ENCODE measurements around the gene PBX2. TPM values are rescaled to one million over a fixed set of nuclear protein-coding genes. Genes with fewer than 3 reads are reported as not detected.

Gene PBX2
- total and polyA plus RNA-seq, 4 donors: 1.5 to 52.5 (median 18.7) TPM

DNA sequence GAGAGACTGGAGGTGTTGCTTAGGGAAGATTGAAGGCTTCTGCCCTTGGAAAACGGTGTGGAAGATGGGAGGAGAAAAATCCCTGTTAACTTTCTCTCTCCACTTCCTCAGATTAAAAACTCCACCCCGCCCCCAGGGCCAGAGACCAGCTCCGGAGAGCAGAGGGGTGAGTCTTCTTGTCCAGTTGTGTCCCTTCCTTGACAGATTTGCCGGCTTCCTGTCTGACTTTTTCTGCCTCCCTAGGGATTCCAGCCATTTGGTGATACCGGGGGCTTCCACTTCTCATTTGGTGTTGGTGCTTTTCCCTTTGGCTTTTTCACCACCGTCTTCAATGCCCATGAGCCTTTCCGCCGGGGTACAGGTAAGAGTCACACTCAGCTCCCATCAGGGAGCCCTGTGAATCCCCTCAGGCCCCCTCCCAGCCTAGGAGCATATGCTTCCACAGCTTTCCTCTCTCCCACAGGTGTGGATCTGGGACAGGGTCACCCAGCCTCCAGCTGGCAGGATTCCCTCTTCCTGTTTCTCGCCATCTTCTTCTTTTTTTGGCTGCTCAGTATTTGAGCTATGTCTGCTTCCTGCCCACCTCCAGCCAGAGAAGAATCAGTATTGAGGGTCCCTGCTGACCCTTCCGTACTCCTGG is 10.1 kb downstream of the PBX2 start:
- no peak overlapping the region for H3K27ac ChIP-seq (ENCODE audit: low read depth in 1 of 2, low read length in 2 of 2)
- WGBS: 83% methylated on average over 10 of the region's 10 CpGs
- H3K4me1 ChIP-seq (ENCODE audit: control insufficient read depth in 4 of 4, insufficient read depth in 4 of 4, low read length in 3 of 4): peaks cover 0 to 38% (median 36%) of the 10 kb centered on the region in 4 donors
- no peak overlapping the region for H3K9ac ChIP-seq (ENCODE audit: low read depth in 1 of 2, low read length in 2 of 2)
- H3K4me3 ChIP-seq (ENCODE audit: low read depth in 1 of 3, low read length in 3 of 3): no peak overlapping the region
- no peak for DNase-seq (ENCODE audit: low spot score)
- H3K9me3 ChIP-seq (ENCODE audit: control insufficient read depth in 4 of 4, low read length in 3 of 4): no peaks in the 10 kb centered on the region
- no peak for TF ChIP-seq NR2F2 (IDR thresholded peaks at IDR 0.05)
- no peak for TF ChIP-seq SP1 (IDR thresholded peaks at IDR 0.05)
- TF ChIP-seq, protein P1, sequence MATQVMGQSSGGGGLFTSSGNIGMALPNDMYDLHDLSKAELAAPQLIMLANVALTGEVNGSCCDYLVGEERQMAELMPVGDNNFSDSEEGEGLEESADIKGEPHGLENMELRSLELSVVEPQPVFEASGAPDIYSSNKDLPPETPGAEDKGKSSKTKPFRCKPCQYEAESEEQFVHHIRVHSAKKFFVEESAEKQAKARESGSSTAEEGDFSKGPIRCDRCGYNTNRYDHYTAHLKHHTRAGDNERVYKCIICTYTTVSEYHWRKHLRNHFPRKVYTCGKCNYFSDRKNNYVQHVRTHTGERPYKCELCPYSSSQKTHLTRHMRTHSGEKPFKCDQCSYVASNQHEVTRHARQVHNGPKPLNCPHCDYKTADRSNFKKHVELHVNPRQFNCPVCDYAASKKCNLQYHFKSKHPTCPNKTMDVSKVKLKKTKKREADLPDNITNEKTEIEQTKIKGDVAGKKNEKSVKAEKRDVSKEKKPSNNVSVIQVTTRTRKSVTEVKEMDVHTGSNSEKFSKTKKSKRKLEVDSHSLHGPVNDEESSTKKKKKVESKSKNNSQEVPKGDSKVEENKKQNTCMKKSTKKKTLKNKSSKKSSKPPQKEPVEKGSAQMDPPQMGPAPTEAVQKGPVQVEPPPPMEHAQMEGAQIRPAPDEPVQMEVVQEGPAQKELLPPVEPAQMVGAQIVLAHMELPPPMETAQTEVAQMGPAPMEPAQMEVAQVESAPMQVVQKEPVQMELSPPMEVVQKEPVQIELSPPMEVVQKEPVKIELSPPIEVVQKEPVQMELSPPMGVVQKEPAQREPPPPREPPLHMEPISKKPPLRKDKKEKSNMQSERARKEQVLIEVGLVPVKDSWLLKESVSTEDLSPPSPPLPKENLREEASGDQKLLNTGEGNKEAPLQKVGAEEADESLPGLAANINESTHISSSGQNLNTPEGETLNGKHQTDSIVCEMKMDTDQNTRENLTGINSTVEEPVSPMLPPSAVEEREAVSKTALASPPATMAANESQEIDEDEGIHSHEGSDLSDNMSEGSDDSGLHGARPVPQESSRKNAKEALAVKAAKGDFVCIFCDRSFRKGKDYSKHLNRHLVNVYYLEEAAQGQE (IDR thresholded peaks at IDR 0.05): no peak
- no peak for TF ChIP-seq FOXA2 (IDR thresholded peaks at IDR 0.05)
- TF ChIP-seq, protein P2, sequence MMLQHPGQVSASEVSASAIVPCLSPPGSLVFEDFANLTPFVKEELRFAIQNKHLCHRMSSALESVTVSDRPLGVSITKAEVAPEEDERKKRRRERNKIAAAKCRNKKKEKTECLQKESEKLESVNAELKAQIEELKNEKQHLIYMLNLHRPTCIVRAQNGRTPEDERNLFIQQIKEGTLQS (IDR thresholded peaks at IDR 0.05): no peak
- no peak for TF ChIP-seq FOXA1 (IDR thresholded peaks at IDR 0.05)
- TF ChIP-seq RAD21 (IDR thresholded peaks at IDR 0.05): no peak
- TF ChIP-seq CTCF (IDR thresholded peaks at IDR 0.05; ENCODE audit: low read depth, low read length, missing input control): no peak
- no peak for TF ChIP-seq HNF4G (IDR thresholded peaks at IDR 0.05)
- TF ChIP-seq RXRA (IDR thresholded peaks at IDR 0.05): no peak
- no peak for TF ChIP-seq JUND (IDR thresholded peaks at IDR 0.05)
- no peak for TF ChIP-seq HNF4A (conservative IDR thresholded peaks at IDR 0.05)
- no peak for TF ChIP-seq EGR1 (IDR thresholded peaks at IDR 0.05; ENCODE audit: low read depth in 2 of 2)
- TF ChIP-seq TAF1 (conservative IDR thresholded peaks at IDR 0.05): no peak
- TF ChIP-seq, protein P3, sequence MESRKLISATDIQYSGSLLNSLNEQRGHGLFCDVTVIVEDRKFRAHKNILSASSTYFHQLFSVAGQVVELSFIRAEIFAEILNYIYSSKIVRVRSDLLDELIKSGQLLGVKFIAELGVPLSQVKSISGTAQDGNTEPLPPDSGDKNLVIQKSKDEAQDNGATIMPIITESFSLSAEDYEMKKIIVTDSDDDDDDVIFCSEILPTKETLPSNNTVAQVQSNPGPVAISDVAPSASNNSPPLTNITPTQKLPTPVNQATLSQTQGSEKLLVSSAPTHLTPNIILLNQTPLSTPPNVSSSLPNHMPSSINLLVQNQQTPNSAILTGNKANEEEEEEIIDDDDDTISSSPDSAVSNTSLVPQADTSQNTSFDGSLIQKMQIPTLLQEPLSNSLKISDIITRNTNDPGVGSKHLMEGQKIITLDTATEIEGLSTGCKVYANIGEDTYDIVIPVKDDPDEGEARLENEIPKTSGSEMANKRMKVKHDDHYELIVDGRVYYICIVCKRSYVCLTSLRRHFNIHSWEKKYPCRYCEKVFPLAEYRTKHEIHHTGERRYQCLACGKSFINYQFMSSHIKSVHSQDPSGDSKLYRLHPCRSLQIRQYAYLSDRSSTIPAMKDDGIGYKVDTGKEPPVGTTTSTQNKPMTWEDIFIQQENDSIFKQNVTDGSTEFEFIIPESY (IDR thresholded peaks at IDR 0.05): no peak
- H3K27me3 ChIP-seq (ENCODE audit: control insufficient read depth in 4 of 4, insufficient read depth in 4 of 4, low read length in 3 of 4): no peaks in the 10 kb centered on the region
- H3K36me3 ChIP-seq (ENCODE audit: control insufficient read depth in 4 of 4, insufficient read depth in 3 of 4, low read depth in 1 of 4, low read length in 3 of 4): peaks cover 0 to 22% (median 10%) of the 10 kb centered on the region in 4 donors
